HEK293T (cell line): ENCODE results near the gene IL21R.

Experiments
- CTCF ChIA-PET: fragments of 350-600 bp; formaldehyde crosslinking; extraction: SDS; loops from one replicate; lab custom pipeline; 2021; ENCODE audit warnings: antibody characterized with exemption, inconsistent platforms; lab: Yijun Ruan, JAX
- POLR2A ChIA-PET: fragments of 350-600 bp; formaldehyde crosslinking; extraction: SDS; loops from one replicate; lab custom pipeline; 2020; ENCODE audit warnings: antibody characterized with exemption, inconsistent platforms; lab: Yijun Ruan, JAX
- DNase-seq: peaks from one replicate; pipeline ENCODE4 v3.0.0; 2012; ENCODE audit warnings: mixed read lengths; ENCODE audit errors: extremely low spot score
- TF ChIP-seq, protein P1 (sequence below): fragments of 450-650 bp; IDR thresholded peaks from 2 replicates; pipeline ENCODE4 v1.6.1; 2016

IL21R gene

DNA sequence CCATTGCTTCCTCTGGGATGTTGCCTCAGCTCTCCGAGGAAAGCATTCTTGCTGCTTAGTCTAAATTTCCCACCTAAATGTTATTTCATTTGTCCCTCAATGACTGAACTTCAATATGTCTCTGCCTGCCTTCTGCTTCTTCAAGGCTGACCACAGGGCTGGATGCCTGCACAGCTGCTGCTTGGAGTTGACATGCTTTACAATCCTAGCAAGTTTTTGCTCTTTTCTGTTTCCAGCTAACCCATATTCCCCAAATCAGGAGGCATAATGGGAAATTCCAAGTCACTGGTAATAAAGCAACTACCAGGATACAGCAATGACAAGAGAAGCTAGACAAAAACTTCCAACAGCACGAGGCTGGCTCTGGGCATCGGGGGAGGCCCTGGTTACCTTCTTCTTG, 98.8 kb downstream of the IL21R start:
- CTCF ChIA-PET = no interaction called here
- no peak for DNase-seq
- POLR2A ChIA-PET = no interaction called here
- TF ChIP-seq, protein P1, sequence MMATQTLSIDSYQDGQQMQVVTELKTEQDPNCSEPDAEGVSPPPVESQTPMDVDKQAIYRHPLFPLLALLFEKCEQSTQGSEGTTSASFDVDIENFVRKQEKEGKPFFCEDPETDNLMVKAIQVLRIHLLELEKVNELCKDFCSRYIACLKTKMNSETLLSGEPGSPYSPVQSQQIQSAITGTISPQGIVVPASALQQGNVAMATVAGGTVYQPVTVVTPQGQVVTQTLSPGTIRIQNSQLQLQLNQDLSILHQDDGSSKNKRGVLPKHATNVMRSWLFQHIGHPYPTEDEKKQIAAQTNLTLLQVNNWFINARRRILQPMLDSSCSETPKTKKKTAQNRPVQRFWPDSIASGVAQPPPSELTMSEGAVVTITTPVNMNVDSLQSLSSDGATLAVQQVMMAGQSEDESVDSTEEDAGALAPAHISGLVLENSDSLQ = no peak
